Activated gamma-delta T cell treated with Interleukin-2 at 50 U/mL for 16 hours (primary cell): ENCODE measurements around the gene TFAP2E.
A peak's percentile ranks its signal among the peaks of the same experiment; 100 is the strongest.

ENCODE experiments used
- DNase-seq: peaks from one replicate; pipeline ENCODE4 v3.0.0-alpha.2; 2020

TFAP2E gene

DNA sequence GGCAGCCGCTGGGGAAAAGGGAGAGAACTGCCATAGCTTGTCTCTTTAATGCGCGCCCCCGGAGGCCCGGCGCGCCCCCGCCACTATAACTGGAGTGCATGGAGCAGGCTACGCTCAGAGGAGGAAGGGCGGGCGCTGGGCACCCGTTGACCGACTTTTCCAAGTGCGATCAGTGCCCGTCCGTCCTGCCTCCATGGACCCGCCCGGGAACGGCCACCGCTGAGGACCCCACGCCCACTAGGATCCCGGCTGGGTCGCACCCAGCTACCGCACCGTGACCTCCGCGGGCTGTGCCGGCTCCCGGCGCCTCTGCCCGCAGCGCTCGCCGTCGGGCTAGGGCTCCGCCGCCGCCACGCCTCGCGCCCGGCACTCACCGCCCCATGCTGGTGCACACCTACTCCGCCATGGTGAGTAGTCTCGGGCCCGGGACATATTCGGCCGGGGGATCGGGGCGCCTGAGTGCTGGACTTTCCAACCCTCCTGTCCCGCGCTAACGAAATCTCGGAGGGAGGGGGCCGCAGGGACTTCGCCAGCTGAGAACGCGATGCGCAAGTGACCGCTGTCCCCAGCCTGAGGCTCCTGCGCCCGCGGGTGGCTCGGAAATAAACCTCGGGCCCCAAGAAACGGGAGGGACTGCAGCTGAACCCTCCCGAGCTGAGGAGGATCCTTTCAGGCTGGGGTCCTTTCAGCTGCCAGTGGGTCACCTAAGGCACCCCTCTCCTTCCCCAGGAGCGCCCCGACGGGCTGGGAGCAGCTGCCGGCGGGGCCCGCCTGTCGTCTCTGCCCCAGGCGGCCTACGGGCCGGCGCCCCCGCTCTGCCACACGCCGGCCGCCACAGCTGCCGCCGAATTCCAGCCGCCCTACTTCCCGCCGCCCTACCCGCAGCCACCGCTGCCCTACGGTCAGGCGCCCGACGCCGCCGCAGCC is at the start of gene TFAP2E:
TSS of gene TFAP2E (plus strand) at position 117 of the 927 bp plus-strand sequence. CDS start at position 381, 264 bp downstream.
- no peak for DNase-seq

DNA sequence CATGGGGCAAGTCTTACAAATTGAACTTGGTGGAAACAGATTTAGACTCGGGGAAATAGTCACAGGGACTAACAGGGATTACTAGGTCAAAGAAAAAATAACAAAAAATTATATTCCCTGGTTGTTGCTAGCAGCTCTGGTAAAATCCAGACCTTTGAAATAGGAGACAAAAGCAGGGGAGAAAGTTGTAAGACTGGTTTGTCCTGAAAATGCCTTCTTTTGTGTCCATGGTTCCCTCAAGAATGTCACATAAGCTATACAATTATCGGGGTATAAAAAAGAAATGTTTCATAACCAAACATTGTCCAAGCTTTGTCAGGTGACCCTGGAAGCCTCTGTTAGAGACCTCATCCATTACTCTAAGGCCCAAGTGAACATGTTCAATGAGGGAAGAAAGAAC is 49.0 kb upstream of the TFAP2E start:
- DNase-seq, result no peak

- DNase-seq, result no peak
Observed at GRCh38 chr1:35530168-35530567, 42.9 kb upstream of the TFAP2E start.

GRCh38 chr1:35530946-35531345 is 42.2 kb upstream of the TFAP2E start:
- DNase-seq, result no peak

GRCh38 chr1:35531368-35531767 is 41.7 kb upstream of the TFAP2E start:
- DNase-seq, result no peak

DNA sequence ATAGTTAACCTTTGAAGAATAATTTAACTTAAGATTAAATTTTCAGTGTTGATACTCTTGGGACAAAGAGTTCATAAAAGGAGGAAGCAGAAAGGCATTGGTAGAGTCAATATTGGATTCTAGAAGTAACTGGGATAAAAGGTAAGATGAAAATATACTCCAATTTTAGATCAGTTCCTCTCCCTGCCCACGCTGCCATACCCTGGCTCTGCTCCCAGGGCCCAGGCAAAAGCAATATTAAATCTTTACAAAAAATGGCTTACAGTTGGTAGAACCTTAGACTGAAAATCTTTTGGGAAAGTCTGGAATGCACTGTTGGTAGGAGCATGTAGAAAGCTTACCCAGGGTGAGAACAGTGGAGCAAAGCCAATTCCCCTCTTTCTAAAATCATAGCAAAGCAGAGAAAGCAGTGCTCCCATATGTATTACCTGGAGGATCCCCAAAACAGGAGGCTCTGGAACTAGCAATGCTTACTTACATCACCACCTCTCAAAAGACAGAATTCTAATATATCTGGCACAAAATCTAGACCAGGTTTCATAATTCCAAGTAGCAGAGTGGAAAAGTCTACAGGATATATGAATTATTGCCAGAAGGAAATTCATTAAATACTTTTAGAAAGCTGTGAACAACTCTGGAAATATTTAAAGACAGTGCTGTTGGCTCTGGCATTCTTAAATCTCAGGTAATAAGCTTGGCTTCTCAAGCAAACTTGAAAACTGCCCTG is 40.5 kb upstream of the TFAP2E start:
- DNase-seq, result no peak

DNA sequence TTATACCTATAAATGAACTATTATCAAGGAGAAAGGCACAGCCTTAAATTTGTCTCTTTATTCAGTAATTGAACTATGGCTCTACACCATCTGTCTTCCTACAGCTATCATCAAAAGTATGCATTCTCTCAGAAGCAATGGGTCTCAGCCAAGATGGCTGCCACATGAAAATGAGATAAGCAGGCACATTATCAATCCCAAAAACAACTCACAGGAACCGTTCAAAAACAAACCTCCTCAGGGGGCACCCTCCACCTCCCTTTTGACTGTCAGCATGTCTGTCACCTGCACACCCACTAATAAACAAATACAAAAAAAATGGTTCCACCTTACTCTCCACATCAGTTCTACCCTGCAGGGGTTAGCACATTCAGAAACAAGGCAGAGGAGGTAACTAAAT is 39.5 kb upstream of the TFAP2E start:
- DNase-seq, result no peak

- DNase-seq, result no peak
Observed at GRCh38 chr1:35535243-35535642, 37.9 kb upstream of the TFAP2E start.

- DNase-seq, result no peak
Observed at GRCh38 chr1:35536556-35537162, 36.5 kb upstream of the TFAP2E start.

- DNase-seq, result no peak
Observed at GRCh38 chr1:35537806-35538205, 35.3 kb upstream of the TFAP2E start.

GRCh38 chr1:35539073-35539823 is 33.9 kb upstream of the TFAP2E start:
- DNase-seq, result peak; percentile 38

DNA sequence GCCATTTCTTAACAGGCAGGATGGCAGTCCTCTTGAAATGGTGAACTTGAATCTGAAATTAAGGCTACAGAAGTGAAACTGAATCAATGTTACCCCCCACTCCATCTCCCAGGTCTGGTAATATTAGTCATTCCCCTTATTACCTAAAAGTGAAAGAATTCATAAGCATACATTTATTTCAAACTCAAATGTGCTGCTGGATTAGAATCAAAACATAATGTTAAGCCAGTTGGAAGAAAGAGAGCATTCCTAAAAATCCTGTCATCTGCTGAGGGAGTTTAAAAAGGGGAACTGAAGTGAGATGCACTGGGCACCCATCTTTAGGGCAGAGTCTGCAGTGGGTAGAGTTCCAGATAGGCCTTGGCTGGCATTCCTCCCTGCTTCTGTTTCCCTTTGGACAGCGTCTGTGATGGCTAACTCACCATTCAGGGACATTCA is 33.3 kb upstream of the TFAP2E start:
- DNase-seq, result no peak

DNA sequence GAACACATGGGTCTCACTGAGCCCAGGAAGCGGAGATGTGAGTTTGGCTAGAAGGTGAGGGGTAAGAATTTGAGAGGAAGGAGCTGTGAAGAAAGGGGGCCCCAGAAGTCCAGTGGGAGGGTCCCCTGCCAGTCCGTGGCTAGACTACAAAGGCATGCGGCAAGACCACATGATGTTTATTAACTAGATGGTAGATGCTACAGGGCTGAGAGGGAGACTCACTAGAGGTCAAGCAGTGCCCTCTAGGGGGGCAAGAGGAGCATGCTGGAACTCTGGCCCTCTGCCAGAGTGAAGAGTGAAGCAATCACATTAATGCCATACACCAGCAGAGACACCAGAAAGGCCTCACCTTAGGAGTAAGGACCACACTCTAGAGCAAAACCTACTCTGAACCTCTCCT is 28.1 kb upstream of the TFAP2E start:
- DNase-seq, result peak; percentile 64

GRCh38 chr1:35546614-35547013 is 26.5 kb upstream of the TFAP2E start:
- no peak for DNase-seq

GRCh38 chr1:35553851-35554250 is 19.3 kb upstream of the TFAP2E start:
- no peak for DNase-seq

DNA sequence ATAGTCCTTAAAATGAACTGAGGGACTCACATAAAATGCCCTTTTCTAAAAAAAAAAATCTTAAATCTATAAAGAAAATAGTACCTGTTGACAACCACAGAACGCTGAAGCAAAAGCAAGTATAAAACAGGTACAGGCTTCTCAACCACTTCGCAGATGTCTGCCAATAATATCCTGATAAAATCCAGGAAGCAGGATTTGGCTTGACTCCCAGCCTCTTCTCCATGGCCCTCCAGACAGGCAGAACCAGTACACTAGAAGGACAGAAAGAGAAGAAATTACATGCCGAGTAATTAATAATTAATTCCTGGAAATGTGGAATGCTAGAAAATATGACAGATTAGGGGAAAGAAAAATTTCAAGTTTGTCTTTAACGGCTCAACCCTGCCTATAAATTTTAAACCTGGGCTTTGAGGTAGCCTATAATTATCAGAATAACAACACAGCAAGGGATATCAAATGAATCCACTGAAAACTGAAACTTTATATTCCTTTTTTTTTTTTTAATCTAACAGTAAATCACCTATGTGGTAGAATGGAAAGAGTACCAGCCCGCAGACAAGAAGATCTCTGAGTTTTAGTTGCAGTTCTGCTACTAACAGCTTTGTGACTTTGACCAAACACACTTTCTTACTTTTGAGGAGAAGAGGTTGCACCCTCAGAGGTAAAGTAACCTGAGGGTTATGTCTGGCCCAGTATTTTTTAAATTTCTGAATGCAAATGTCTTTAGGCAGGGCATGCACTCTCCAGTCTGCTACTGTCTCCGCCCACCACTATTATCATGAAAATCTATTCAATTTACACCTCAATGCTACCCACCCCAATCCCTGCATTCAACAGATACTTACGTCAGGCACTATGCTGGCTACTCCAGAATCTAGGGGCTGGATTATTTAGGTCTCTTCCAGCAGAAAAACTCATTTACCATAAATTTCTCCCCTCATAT is 18.6 kb upstream of the TFAP2E start:
- no peak for DNase-seq

DNA sequence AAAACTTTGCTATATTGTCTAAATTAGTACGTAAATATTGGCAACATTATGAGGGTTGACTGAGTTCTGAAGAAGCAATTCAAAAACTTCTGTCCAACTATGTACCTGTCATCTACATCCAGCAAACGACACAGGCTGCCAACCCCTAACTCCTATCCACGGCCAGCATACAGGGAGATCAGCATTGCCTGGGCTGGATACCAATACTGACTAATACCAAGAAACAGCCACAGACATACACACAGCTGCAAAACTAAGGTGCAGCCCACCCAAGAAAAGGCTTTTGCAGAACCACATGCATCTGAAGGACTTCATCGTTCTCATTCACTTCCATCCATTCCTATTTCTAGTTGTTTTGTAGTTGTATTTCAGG is 17.9 kb upstream of the TFAP2E start:
- DNase-seq, result no peak

- no peak for DNase-seq
Observed at GRCh38 chr1:35555601-35556477, 17.3 kb upstream of the TFAP2E start.

- no peak for DNase-seq
Observed at GRCh38 chr1:35556484-35557117, 16.5 kb upstream of the TFAP2E start.

DNA sequence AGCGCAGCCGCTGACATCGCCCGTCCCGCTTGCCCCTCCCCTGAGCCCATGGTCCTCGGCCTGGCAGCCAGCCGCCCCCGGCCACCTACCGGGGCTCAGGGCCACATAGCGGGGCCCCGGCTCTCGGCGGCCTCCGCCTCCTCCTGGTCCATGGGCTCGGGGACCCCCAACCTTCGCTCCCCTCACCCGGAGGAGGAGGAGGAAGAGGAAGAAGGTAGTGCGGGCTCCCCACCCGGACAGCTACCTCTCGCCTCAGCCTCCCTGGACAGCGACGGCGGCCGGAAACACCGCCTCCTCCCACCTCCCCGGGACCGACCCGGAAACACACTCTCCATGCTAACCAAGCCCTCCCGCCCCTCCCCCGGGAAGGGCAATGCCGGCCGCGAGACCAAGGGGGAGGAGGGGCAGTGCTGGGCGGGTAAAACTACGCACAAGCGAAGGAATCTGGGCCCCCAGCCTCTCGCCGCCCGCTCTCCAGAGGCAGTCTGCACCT is 15.9 kb upstream of the TFAP2E start, which contains the start of gene KIAA0319L:
TSS of gene KIAA0319L (minus strand) at position 286 of the 493 bp plus-strand sequence. CDS start 2,912 bp downstream, outside the sequence.
- no peak for DNase-seq
